Sigmoid colon (tissue), 4 donors: ENCODE measurements around the gene TSTD2.

Experiments used
- CTCF ChIP-seq, 4 experiments: fragments of 450-650 bp in 3 of 4; fragments of 200-600 bp in 1 of 4; IDR thresholded peaks; one replicate each; pipeline ENCODE4 v1.5.1; 2016 to 2019; ENCODE audit warnings: antibody characterized with exemption in 4 of 4, mild to moderate bottlenecking in 3 of 4, moderate library complexity in 2 of 4
- EP300 ChIP-seq, 4 donors: sonication (generic); formaldehyde crosslinking; IDR thresholded peaks; one replicate each; pipeline ENCODE4 v1.6.1; 2017; ENCODE audit warnings: antibody characterized with exemption in 4 of 4
- POLR2A ChIP-seq, 2 donors: fragments of 450-650 bp; IDR thresholded peaks; one replicate each; pipeline ENCODE4 v1.6.1; 2016; ENCODE audit warnings: antibody characterized with exemption in 2 of 2, mild to moderate bottlenecking in 2 of 2, moderate library complexity in 2 of 2

GRCh38 chr9:97572196-97572891 is 60.8 kb downstream of the TSTD2 start:
- TF ChIP-seq EP300 (IDR thresholded peaks at IDR 0.05): no peak
- TF ChIP-seq CTCF (IDR thresholded peaks at IDR 0.05): no peak
- TF ChIP-seq POLR2A (IDR thresholded peaks at IDR 0.05): no peak
